OCI-LY3 (cell line): Measurements from ENCODE around the gene CTSE.
A peak's percentile ranks its signal among the peaks of the same experiment; 100 is the strongest.

Source experiments
- H2AFZ ChIP-seq: fragments of 200-600, 300-600 bp; shearing (Covaris generic); 2 replicates; pipeline ENCODE4 v1.6.0; 2014; ENCODE audit warnings: antibody characterized with exemption, low read depth, low read length
- H3K27ac ChIP-seq: fragments of 200-600, 300-600 bp; sonication (generic); 2 replicates; pipeline ENCODE4 v1.5.1; 2014; ENCODE audit warnings: mild to moderate bottlenecking, low read length, moderate library complexity, mixed read lengths
- H3K27me3 ChIP-seq: fragments of 200-600, 300-600 bp; sonication (generic); 2 replicates; pipeline ENCODE4 v1.6.1; 2014; ENCODE audit warnings: low read depth, low read length, mixed read lengths
- H3K36me3 ChIP-seq: fragments of 200-600, 300-600 bp; sonication (generic); replicated peaks from 2 replicates; pipeline ENCODE3; 2014; ENCODE audit warnings: low read depth, low read length, mixed read lengths
- H3K4me1 ChIP-seq: fragments of 300-600, 200-600 bp; sonication (generic); 2 replicates; pipeline ENCODE4 v1.6.1; 2014; ENCODE audit warnings: low read length, mixed read lengths
- H3K4me2 ChIP-seq: fragments of 200-600, 300-600 bp; sonication (generic); 2 replicates; pipeline ENCODE4 v1.6.1; 2014; ENCODE audit warnings: low read length, mixed read lengths
- H3K4me3 ChIP-seq: fragments of 300-600, 200-600 bp; sonication (generic); 2 replicates; pipeline ENCODE4 v1.5.1; 2014; ENCODE audit warnings: antibody characterized with exemption, mild to moderate bottlenecking, low read length, moderate library complexity
- H3K79me2 ChIP-seq: fragments of 300-600, 200-600 bp; shearing (Covaris generic); 2 replicates; pipeline ENCODE4 v1.6.1; 2014; ENCODE audit warnings: mild to moderate bottlenecking, low read length, mixed read lengths
- H3K9ac ChIP-seq: fragments of 300-600, 200-600 bp; shearing (Covaris generic); 2 replicates; pipeline ENCODE4 v1.6.0; 2014; ENCODE audit warnings: mild to moderate bottlenecking, low read length, moderate library complexity
- H3K9me3 ChIP-seq: fragments of 200-600, 300-600 bp; shearing (Covaris generic); 2 replicates; pipeline ENCODE4 v1.6.1; 2014; ENCODE audit warnings: low read length, mixed read lengths; ENCODE audit not compliant: insufficient read depth
- H4K20me1 ChIP-seq: fragments of 200-600, 300-600 bp; sonication (generic); 2 replicates; pipeline ENCODE4 v1.6.1; 2016; ENCODE audit warnings: low read length, mixed read lengths; ENCODE audit not compliant: insufficient read depth
- CTCF ChIP-seq: fragments of 200-600, 300-600 bp; sonication (generic); IDR thresholded peaks from 2 replicates; pipeline ENCODE4 v1.5.1; 2014; ENCODE audit warnings: antibody characterized with exemption, low read length, low read depth
- EZH2phosphoT487 ChIP-seq: fragments of 200-600 bp; shearing (Covaris generic); IDR thresholded peaks from 2 replicates; pipeline ENCODE4 v1.6.1; 2018; ENCODE audit warnings: antibody characterized with exemption, mixed run types, low read depth

The CTSE gene

GRCh38 chr1:205961991-205962820 lies 61.5 kb downstream of the CTSE start:
- Histone ChIP-seq H3K36me3 (no peaks in the 10 kb centered on the region), H3K4me1 (peaks cover 20% of the 10 kb centered on the region), H3K79me2 (no peaks in the 10 kb centered on the region), H2AFZ (no peak overlapping the region), H3K4me3 (no peak overlapping the region), H3K9me3 (no peaks in the 10 kb centered on the region), H3K9ac (no peak overlapping the region), H4K20me1 (no peaks in the 10 kb centered on the region), H3K4me2 (0 out of 2 replicates have a peak overlapping the region, but pooled peaks have one; percentile 33), H3K27me3 (peaks cover 18% of the 10 kb centered on the region), H3K27ac (no peak overlapping the region)
- TF ChIP-seq CTCF, result no peak
- TF ChIP-seq EZH2phosphoT487, result no peak

GRCh38 chr1:205961405-205961804 lies 62.3 kb downstream of the CTSE start:
- Histone ChIP-seq H3K4me3 (no peak overlapping the region), H3K27me3 (peaks cover 24% of the 10 kb centered on the region), H3K36me3 (no peaks in the 10 kb centered on the region), H3K79me2 (no peaks in the 10 kb centered on the region), H3K9ac (no peak overlapping the region; the same call in 1 of the 2 replicates), H3K4me1 (peaks cover 20% of the 10 kb centered on the region), H4K20me1 (no peaks in the 10 kb centered on the region), H3K27ac (no peak overlapping the region), H3K9me3 (no peaks in the 10 kb centered on the region), H2AFZ (peak overlapping the region; percentile 34), H3K4me2 (peak overlapping the region; percentile 33)
- TF ChIP-seq CTCF (no peak), EZH2phosphoT487 (no peak)

GRCh38 chr1:205959789-205960188 lies 63.9 kb downstream of the CTSE start:
- Histone ChIP-seq H3K4me1 (peaks cover 17% of the 10 kb centered on the region), H4K20me1 (no peaks in the 10 kb centered on the region), H3K27me3 (peaks cover 38% of the 10 kb centered on the region)

More at GRCh38 chr1:205959789-205960188, 63.9 kb downstream of the CTSE start:
- no peaks in the 10 kb centered on the region for H3K36me3 ChIP-seq
- no peak overlapping the region for H3K9ac ChIP-seq
- no peaks in the 10 kb centered on the region for H3K79me2 ChIP-seq
- no peak overlapping the region for H2AFZ ChIP-seq
- no peak for TF ChIP-seq CTCF
- no peak for TF ChIP-seq EZH2phosphoT487
- H3K27ac ChIP-seq, result no peak overlapping the region
- no peak overlapping the region for H3K4me2 ChIP-seq
- no peak overlapping the region for H3K4me3 ChIP-seq
- H3K9me3 ChIP-seq, result no peaks in the 10 kb centered on the region
